Smooth muscle cell (in vitro differentiated cells): ENCODE results near the gene APBB2. TPM values are rescaled to one million over a fixed set of nuclear protein-coding genes. Genes with fewer than 3 reads are reported as not detected.

Source experiments
- DNase-seq: peaks from one replicate; lab custom pipeline; 2025; ENCODE audit not compliant: unreplicated experiment; lab: John Stamatoyannopoulos, UW
- H2AFZ ChIP-seq: fragments of 200-600 bp; sonication (generic); 2 replicates; pipeline ENCODE4 v1.6.0; 2016; ENCODE audit warnings: antibody characterized with exemption, low read depth, mild to moderate bottlenecking
- H3F3A ChIP-seq: fragments of 200-600 bp; sonication (generic); 2 replicates; pipeline ENCODE4 v1.6.0; 2017; ENCODE audit warnings: antibody characterized with exemption, low read depth
- H3K27ac ChIP-seq: fragments of 200-600 bp; sonication (generic); 2 replicates; pipeline ENCODE4 v1.5.1; 2016; ENCODE audit warnings: low read depth, mild to moderate bottlenecking
- H3K27me3 ChIP-seq: fragments of 200-600 bp; sonication (generic); 2 replicates; pipeline ENCODE4 v1.6.1; 2016; ENCODE audit warnings: low read depth, mild to moderate bottlenecking
- H3K36me3 ChIP-seq: fragments of 200-600 bp; sonication (generic); 2 replicates; pipeline ENCODE4 v1.5.1; 2016; ENCODE audit warnings: low read depth
- H3K4me1 ChIP-seq: fragments of 200-600 bp; sonication (generic); 2 replicates; pipeline ENCODE4 v1.5.1; 2016; ENCODE audit warnings: low read depth
- H3K4me2 ChIP-seq: fragments of 200-600 bp; sonication (generic); 2 replicates; pipeline ENCODE4 v1.6.0; 2016; ENCODE audit warnings: mild to moderate bottlenecking
- H3K4me3 ChIP-seq: fragments of 200-600 bp; sonication (generic); 2 replicates; pipeline ENCODE4 v1.5.1; 2016; ENCODE audit warnings: mild to moderate bottlenecking
- H3K79me2 ChIP-seq: fragments of 200-600 bp; sonication (generic); 2 replicates; pipeline ENCODE4 v1.6.0; 2016; ENCODE audit warnings: low read depth, mild to moderate bottlenecking
- H3K9ac ChIP-seq: fragments of 200-600 bp; sonication (generic); 2 replicates; pipeline ENCODE4 v1.6.0; 2016; ENCODE audit warnings: low read depth
- H3K9me3 ChIP-seq: fragments of 200-600 bp; sonication (generic); replicated peaks from 2 replicates; pipeline ENCODE4 v1.5.1; 2016; ENCODE audit warnings: low read depth
- H4K20me1 ChIP-seq: fragments of 200-600 bp; sonication (generic); 2 replicates; pipeline ENCODE4 v1.6.0; 2016; ENCODE audit warnings: low read depth
- WGBS: methylation state at CpG from one replicate; pipeline ENCODE4 v1.1.7; 2016; ENCODE audit warnings: low lambda C conversion rate; 5-methylcytosine and 5-hydroxymethylcytosine counted together
- polyA plus RNA-seq: library from polyadenylated mRNA; unstranded; fragments of >200 nt; fragmentation: Nextera tagmentation; extraction: Ambion mirVana; gene quantifications from 2 replicates; pipeline ENCODE4 v1.2.1, GENCODE V29; 2016
- total RNA-seq: library from RNA; depleted of rRNA; stranded (reverse); fragments of >200 nt; gene quantifications from 2 replicates; pipeline ENCODE4 v1.2.3, GENCODE V29; 2014
- TF ChIP-seq, protein P1 (sequence below): fragments of 200-600 bp; sonication (generic); IDR thresholded peaks from 2 replicates; pipeline ENCODE4 v1.5.1; 2017; ENCODE audit warnings: borderline replicate concordance, mild to moderate bottlenecking, antibody characterized with exemption; ENCODE audit not compliant: insufficient read depth, poor library complexity, severe bottlenecking

Gene APBB2
- total and polyA plus RNA-seq, 2 experiments from 2014 or later, result 22.1 to 60.9 TPM

DNA sequence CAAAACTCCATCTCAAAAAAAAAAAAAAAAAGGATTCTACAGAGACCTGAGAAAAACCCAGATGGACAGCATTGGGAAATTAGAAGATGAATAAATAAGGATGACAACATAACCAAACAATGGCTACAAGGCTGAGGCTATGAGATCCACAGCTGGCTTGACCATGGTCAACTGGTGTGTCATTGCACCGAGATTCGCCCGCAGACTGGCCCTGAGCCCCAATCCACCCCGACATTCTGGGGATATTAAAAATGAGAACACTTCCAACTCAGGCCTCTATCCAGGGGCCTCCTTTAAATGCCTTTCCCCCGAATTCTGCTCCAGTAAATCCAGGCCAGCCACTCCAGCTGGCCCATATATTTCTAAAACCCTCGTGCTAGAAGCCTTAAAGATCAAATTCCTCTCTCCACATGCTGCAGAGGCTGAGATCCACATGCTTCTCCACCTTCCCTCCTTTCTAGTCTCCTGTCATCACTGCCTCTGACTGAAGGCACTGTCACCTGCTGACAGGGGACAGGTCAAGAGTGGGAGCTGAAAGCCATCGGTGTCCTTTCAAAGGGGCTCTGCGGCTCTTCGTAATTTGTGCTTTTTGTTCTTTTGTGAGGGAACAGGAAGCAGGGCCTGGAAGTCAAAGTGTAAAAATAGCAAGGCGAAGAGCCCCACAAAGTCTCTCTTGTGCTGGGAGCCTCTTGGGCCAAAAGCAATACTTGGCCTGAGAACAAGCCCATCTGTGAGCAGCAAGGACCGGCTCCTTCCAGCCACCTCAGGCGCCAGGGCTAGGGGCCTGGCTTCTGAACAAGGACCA lies 260.9 kb downstream of the APBB2 start:
- no peaks in the 10 kb centered on the region for H3K4me1 ChIP-seq
- no peaks in the 10 kb centered on the region for H3K9me3 ChIP-seq
- WGBS, result 96% methylated on average over 12 of the region's 12 CpGs
- H3K4me2 ChIP-seq, result no peak overlapping the region
- peaks cover 9% of the 10 kb centered on the region for H4K20me1 ChIP-seq
- H3K27me3 ChIP-seq, result no peaks in the 10 kb centered on the region
- H3F3A ChIP-seq, result no peaks in the 10 kb centered on the region
- no peak for DNase-seq
- H3K4me3 ChIP-seq, result no peak overlapping the region
- no peak overlapping the region for H2AFZ ChIP-seq
- H3K9ac ChIP-seq, result no peak overlapping the region
- no peaks in the 10 kb centered on the region for H3K79me2 ChIP-seq
- no peak overlapping the region for H3K27ac ChIP-seq
- TF ChIP-seq, protein P1, sequence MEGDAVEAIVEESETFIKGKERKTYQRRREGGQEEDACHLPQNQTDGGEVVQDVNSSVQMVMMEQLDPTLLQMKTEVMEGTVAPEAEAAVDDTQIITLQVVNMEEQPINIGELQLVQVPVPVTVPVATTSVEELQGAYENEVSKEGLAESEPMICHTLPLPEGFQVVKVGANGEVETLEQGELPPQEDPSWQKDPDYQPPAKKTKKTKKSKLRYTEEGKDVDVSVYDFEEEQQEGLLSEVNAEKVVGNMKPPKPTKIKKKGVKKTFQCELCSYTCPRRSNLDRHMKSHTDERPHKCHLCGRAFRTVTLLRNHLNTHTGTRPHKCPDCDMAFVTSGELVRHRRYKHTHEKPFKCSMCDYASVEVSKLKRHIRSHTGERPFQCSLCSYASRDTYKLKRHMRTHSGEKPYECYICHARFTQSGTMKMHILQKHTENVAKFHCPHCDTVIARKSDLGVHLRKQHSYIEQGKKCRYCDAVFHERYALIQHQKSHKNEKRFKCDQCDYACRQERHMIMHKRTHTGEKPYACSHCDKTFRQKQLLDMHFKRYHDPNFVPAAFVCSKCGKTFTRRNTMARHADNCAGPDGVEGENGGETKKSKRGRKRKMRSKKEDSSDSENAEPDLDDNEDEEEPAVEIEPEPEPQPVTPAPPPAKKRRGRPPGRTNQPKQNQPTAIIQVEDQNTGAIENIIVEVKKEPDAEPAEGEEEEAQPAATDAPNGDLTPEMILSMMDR, result no peak
- H3K36me3 ChIP-seq, result peaks cover 4% of the 10 kb centered on the region

DNA sequence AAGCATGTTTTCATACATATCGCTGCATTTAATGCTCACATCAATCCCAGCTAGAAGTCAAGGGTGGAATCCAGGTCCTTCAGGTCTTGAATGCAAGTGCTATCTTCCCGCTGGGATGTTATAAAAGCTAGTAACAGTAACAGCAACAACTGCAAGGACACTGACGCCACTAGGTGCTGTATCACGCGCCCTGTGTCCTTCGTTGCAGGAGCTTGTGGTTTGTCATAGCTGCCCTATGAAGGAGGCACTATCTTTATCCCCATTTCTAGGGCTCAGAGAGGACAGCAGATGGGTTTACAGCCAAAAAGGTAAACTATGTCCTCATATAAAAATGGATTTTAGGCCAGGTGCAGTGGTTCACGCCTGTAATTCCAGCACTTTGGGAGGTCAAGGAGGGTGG lies 261.7 kb downstream of the APBB2 start:
- TF ChIP-seq, protein P1, result no peak
- H3K9me3 ChIP-seq, result no peaks in the 10 kb centered on the region

DNA sequence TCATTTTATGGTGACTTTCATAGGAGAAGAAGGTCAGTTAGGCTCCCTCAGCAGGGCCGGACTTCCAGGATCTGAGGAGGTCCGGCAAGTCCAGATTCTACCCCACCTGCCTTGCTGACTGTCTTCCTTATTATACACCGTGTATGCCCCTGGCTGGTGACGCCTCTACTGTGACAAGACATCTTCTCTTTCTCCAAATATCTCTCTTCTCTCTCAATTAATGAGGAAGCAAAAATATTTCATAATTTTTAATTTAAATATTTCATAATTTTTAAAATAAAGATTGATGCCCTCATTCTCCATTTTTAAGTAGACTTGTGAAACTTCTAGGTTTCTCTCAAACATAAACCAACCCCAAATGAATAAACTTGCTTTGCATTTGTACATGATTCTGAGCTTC lies 262.1 kb downstream of the APBB2 start:
- Histone ChIP-seq H3K4me1 (no peaks in the 10 kb centered on the region), H4K20me1 (peaks cover 18% of the 10 kb centered on the region), H3K27ac (no peak overlapping the region), H3F3A (no peaks in the 10 kb centered on the region), H2AFZ (no peak overlapping the region), H3K27me3 (no peaks in the 10 kb centered on the region), H3K36me3 (peaks cover 4% of the 10 kb centered on the region), H3K9me3 (no peaks in the 10 kb centered on the region), H3K9ac (no peak overlapping the region), H3K4me2 (no peak overlapping the region), H3K79me2 (no peaks in the 10 kb centered on the region), H3K4me3 (no peak overlapping the region)
- WGBS, result 100% methylated on average over 4 of the region's 4 CpGs
- TF ChIP-seq, protein P1, result no peak
- DNase-seq, result no peak

More for the DNA sequence above, 261.7 kb downstream of the APBB2 start:
- Histone ChIP-seq H3F3A (no peaks in the 10 kb centered on the region), H3K4me3 (no peak overlapping the region), H3K4me1 (no peaks in the 10 kb centered on the region), H3K9ac (no peak overlapping the region), H3K79me2 (no peaks in the 10 kb centered on the region), H3K36me3 (peaks cover 4% of the 10 kb centered on the region), H3K27me3 (no peaks in the 10 kb centered on the region), H2AFZ (no peak overlapping the region), H4K20me1 (peaks cover 16% of the 10 kb centered on the region), H3K4me2 (no peak overlapping the region), H3K27ac (no peak overlapping the region)
- WGBS, result 94% methylated on average over 7 of the region's 7 CpGs
- DNase-seq, result no peak

DNA sequence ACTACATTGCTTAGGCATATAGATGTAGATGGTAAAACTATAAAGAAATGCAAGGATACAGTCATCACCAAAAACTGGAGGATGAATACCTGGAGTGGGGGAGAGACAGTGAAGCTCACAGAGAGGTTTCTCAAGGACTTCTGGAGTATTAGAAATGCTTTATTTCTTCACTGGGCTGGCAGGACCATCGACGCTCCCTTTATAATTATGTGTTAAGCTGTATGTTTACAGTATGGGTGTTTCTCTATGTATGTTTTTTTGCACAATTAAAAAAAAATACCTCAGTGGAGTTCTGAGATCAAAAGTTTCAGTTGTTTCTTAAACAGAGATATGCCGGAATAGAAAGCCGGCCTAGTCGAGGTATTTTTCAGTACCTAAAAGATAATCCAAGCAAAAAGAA lies 263.3 kb downstream of the APBB2 start:
- Histone ChIP-seq H3K27ac (no peak overlapping the region), H3K9me3 (no peaks in the 10 kb centered on the region), H3K4me1 (no peaks in the 10 kb centered on the region), H3K79me2 (no peaks in the 10 kb centered on the region), H3K4me3 (no peak overlapping the region), H2AFZ (no peak overlapping the region), H4K20me1 (peaks cover 18% of the 10 kb centered on the region), H3F3A (no peaks in the 10 kb centered on the region), H3K9ac (no peak overlapping the region), H3K4me2 (no peak overlapping the region), H3K36me3 (peaks cover 4% of the 10 kb centered on the region), H3K27me3 (no peaks in the 10 kb centered on the region)
- DNase-seq, result no peak
- 97% methylated on average over 5 of the region's 5 CpGs for WGBS
- TF ChIP-seq, protein P1, result no peak
